DMS79 treated with DMSO at 0.1 percent for 48 hours (cell line): Measurements from ENCODE around the gene SH2D5.
"Not testable (repeated sequence)": the region's sequence is repeated elsewhere in the genome, so short reads cannot be mapped to it uniquely, and the experiment has no call there.

Experiments
- DNase-seq: peaks from one replicate; lab custom pipeline; 2025; lab: John Stamatoyannopoulos, UW

The SH2D5 gene

GRCh38 chr1:20728371-20729154 is 3.9 kb downstream of the SH2D5 start:
- no peak for DNase-seq

- no peak for DNase-seq
Measured at GRCh38 chr1:20727746-20728316, 4.7 kb downstream of the SH2D5 start.

DNA sequence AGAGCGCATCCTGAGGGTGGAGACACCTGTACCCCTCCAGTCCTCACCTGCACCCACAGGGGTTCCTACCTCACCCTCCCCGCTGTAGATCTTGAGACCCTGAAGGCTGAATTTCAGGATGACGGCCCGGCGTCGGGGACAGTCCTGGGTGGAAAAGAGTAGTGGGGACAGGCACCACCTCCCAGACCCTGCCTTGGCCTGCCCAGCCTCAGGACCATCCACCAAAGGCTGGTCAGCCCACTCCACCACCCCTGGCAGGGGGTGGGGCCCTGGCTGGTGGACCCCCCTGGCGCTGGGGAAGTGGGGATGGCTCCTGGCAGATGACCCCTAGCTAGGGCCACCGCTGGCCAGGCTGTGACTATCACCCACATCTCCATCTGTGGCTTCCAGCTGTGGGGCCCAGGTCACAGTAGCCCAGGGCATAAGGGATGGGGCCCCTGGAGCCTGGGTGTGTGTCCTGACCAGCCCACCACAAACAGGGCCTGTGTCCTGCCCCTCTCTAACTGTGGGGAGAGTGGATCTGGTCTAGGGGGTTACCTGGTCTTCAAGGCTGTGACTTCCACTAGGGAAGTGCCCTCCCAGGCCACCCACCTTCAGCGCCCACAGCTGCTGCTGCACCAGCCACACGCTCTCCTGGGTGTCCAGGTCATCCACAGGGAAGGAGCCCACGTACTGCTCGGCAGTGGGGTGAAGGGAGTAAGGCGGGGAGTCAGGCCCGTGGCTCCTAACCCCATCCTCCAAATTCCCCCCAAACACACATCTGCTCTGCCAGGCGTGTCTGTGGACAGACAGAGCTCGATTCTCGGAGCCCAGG is 5.4 kb downstream of the SH2D5 start:
- no peak for DNase-seq

DNA sequence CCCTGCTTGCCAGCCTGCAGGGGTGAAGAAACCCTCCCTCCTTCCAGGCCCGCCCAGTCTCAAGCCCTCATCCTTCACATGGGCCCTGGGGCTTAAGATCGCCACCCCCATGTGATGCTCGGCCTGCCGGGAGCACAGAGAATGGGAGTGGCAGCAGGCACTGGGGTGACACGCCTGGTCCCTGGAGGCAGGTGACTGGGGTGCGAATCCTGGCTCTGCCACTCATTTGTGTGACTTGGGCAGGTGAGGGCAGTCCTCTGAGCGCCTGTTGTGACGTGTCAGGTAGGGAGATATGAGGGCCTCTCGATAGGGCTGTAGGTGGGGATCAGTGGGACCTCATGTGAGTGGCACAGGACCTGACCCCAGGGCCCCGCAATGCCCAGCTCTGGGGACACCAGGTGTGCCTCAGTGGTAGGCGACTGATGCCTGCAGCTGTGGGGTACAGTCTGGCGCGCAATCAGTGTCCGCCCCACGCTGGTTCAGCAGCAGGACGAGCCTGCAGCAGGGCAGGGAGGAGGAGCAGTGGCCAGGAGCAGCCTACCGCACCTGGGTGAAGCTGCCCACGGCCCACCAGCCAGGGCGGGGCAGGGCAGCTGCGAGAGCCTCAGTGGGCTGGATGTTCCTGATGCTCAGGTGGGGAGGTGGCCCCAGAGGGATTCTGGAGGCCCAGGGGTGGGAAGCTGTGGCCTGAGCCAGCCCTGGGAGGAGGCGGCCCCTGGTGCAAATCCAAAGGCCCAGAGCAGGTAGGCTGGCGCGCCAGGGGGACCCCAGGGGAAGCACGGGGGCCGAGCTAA is 6.2 kb downstream of the SH2D5 start:
- no peak for DNase-seq

DNA sequence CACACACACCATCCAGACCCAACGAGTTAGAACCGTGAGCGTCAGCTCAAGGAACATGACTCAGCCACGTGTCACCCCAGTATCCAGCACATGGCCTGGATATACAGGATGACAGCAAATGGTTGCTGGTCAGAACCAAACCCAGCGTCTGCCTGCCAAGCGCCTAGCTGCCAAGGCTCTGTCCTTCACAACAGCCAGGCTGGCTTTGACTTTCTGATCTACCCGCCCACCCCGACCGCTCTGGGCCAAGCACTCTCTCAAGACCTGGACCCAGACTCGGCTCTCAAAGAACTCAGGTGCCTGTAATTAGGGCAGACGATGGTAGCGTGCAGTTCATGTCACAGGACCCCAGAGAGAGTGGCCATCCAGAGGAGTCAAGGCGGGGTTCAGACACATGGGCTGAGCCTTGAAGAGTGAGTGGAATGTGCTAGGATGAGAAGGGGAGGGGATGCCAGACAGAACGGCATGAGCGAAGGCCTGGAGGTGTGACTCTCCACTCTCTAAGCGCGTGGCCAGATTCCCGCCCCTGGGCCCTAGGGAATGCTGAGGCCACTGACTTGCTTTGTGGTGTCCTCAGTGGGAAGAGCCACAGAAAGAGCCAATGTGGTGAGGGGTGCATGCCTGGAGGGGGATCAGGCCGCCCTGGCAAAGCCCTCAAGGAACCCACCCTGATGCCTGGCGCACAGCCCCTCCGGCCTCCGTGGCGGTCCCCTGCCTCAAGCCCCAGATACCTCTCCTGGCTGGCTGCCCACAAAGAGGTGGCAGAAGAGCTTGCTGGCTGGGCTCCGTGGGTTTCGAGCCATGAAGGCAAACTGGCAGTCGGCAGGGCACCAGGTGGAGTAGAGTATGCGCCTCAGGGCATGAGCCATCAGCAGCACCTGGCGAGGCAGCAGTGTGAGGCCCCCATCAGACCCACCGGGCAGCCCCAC is 7.0 kb downstream of the SH2D5 start:
- DNase-seq: peak; percentile 97

DNA sequence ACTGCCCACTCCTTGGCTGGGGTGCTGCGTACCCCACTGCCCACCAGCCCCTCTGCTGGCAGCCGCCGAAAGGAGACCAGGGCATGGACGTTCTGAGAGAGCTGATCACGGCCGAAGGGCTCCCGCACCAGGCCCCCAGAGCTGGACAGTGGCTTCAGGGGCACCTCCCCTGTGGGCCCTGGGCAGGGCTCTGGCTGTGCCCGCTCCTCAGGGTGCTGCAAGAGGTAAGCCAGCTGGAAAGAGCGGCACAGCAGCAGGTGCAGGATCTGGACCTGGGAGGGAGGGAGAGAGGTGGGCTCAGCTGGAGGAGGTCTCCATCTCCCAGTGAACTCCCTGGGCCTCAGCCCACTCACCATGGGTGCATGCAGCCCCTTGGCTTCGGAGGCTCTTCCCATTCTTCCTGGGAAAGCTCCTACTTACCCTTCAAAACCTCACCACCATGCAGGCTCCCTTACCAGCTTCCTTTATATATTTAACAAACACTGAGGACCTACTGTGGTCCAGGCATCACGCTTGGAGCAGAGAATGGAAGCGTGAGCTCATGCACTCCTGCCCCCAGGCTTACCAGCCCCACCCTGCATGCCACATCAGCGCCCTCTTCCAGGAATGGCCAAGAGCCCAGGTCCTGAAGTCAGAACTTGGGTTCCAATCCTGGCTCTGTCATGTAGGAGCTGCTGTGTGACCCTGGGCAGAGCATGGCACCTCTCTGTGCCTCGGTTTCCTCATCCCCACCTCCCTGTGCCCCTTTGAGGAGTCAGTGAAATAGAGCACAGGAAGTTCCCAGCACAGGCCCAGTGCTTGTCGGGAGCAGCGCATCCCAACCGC is 7.9 kb downstream of the SH2D5 start:
- no peak for DNase-seq

DNA sequence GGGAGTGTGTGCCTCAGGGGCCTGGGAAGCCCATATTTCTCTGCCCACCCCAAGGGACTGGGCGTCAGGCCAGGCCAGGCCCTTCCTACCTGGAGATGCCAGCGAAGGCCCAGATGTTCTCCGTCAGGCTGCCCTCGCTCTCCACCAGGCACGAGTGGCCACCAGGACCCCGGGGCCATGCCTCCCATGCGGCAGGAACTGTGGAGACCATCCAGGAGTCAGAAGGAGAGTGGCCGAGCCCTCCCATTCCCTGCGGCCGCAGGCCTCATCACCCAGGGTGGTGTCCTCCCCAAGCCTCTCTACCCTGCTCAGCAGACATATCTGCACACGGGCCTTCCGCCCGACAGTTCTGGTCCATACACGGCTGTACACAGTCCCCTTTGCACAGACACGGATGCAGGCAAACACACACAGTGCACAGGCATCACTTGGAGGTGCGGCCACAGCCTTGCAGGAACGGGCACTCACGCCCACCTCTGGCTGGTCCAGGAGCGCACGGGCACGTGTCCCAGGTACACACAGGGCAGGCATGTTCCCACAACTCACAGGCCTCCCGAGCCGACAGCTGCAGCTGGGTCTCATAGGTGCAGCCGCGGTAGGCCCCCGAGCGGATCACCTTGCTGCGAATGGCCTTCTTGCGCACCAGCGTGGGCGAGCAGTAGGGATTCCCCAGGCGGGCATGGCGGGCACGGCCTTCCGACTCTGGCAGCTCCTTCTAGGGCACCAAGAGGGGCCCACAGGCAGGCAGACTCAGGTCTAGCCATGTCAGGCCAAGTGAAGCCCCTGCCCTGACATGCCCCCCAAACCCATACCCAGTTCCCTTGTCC is 8.8 kb downstream of the SH2D5 start:
- DNase-seq: no peak

- DNase-seq: peak; percentile 46
Measured at GRCh38 chr1:20723159-20723536, 9.4 kb downstream of the SH2D5 start.

GRCh38 chr1:20721117-20722061 is 11.1 kb downstream of the SH2D5 start:
- no peak for DNase-seq

- no peak for DNase-seq
Measured at GRCh38 chr1:20720631-20721091, 11.8 kb downstream of the SH2D5 start.

- no peak for DNase-seq
Measured at GRCh38 chr1:20719871-20720620, 12.5 kb downstream of the SH2D5 start.

DNA sequence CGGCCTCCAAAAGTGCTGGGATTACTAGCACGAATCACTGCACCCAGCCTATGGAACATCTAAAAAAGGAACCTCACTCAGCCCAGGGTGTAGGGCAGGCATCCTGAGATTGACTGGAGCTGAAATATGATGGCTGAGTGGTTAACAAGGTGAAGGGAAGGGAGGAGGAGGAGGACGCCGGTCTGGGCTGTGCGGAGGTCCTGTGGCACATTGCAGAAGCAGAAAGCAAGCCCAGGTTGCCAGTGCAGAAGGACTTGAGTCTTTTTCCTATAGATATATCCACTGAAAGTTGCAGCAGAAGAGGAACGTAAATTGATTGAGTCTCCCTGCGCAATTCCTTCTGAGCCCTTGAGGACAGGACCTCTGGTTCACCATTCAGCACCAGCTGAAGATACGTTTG is 13.2 kb downstream of the SH2D5 start:
- no peak for DNase-seq

DNA sequence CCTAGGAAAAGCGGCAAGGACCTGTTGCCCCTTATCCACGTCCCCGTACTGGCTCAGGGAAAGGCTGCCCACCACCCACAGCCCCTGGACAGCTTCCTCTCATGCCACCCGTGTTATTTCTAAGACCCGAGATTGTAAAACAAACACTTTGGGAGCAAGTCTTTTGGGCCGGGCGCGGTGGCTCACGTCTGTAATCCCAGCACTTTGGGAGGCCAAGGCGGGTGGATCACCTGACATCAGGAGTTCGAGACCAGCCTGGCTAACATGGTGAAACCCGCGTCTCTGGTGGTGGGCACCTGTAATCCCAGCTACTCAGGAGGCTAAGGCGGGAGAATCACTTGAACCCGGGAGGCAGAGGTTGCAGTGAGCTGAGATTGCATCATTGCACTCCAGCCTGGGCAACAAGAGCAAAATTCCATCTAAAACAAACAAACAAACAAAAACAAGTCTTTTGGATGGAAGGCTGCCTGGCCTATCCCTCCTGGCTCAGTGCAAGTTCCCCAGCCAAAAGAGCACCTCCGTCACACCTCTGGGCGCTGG is 14.1 kb downstream of the SH2D5 start:
- not testable (repeated sequence) for DNase-seq

- peak; percentile 20 for DNase-seq
Measured at GRCh38 chr1:20717452-20718342, 14.8 kb downstream of the SH2D5 start, which contains the start of gene KIF17. KIF17 (minus strand) TSS chr1:20718007; CDS start chr1:20717706, 301 bp downstream.

GRCh38 chr1:20716232-20716631 is 16.3 kb downstream of the SH2D5 start:
- DNase-seq: no peak

DNA sequence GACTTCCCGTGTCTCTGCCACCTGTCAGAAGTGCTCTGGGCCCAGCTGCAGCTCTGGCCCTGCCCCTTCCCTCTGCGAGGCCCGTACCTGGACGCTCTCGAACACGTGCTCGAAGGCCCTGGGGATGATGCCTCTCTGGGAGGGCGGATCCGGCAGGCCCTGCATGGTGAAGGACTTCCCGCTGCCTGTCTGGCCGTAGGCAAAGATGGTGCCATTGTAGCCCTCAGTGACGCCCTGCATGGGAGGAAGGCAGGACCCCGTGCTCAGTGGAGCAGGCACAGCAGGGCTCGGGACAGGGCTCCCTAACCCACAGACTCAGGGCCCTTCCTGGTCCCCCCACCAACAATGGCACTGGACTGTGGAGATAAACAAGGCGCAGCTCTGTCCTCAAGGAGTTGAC is 17.1 kb downstream of the SH2D5 start:
- DNase-seq: no peak
